ENCODE measurements around the gene PRKCQ.
A peak's percentile ranks its signal among the peaks of the same experiment; 100 is the strongest.
"Not testable (repeated sequence)": the region's sequence is repeated elsewhere in the genome, so short reads cannot be mapped to it uniquely, and the experiment has no call there.

Gene PRKCQ

DNA sequence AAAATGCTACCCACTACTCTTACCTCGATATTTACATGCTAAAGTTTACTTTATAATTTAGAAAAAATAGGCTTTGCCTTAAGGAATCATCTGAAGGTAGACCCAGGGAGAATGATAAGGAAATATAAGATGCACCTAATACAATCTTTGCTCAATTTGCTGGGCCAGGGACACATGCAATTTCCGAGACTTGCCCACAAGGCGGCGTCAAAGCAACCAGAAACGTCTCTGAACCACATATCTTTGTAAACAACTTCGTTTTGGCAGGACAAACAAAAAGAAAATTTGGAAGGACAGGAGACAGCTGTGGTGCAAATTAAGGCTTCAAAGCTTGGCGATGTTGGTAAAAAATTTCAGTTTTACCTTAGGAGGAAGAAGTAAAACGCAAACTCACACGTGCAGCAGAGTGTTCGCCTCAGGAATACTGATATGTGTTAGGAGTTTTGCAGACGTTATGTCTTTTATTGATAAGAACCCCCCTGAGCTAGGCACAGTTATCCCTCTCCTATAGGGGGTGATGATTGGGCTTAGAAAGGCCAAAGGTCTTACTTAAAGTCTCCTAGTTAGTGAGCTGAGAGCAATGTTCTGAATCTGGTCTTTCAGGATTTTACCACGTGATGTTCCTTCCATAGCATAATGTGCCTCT is 134.3 kb downstream of the PRKCQ start:
- peak; percentile 65 for DNase-seq
- H3K4me2 ChIP-seq (ENCODE audit: insufficient read depth, low read length) = no peak overlapping the region
- no peak overlapping the region for H3K9ac ChIP-seq (ENCODE audit: low read depth, low read length)

GRCh38 chr10:6439875-6440274 is 140.2 kb downstream of the PRKCQ start:
- H3K27ac ChIP-seq (ENCODE audit: low read length) = not testable (repeated sequence)
- H3K36me3 ChIP-seq (ENCODE audit: insufficient read depth, low read length) = peaks cover 59% of the 10 kb centered on the region

More for the DNA sequence above, 134.3 kb downstream of the PRKCQ start:
- H3K79me2 ChIP-seq (ENCODE audit: insufficient read depth, low read length) = no peaks in the 10 kb centered on the region
- ATAC-seq (ENCODE audit: insufficient read depth, low read depth) = peak; percentile 58; the same call in 1 of the 3 replicates
- no peaks in the 10 kb centered on the region for H4K20me1 ChIP-seq (ENCODE audit: insufficient read depth, low read length)
- no peak overlapping the region for H2AFZ ChIP-seq (ENCODE audit: low read depth, low read length)
- H3K27ac ChIP-seq (ENCODE audit: low read length) = peak overlapping the region; percentile 53; the same call in 1 of the 2 replicates
- H3K9me3 ChIP-seq (ENCODE audit: insufficient read depth, low read length, severe bottlenecking) = no peaks in the 10 kb centered on the region
- no peak overlapping the region for H3K4me3 ChIP-seq (ENCODE audit: low read depth in 1 of 2, low read length in 2 of 2)
- no peaks in the 10 kb centered on the region for H3K27me3 ChIP-seq (ENCODE audit: insufficient read depth, low read length, poor library complexity)
- peaks cover 5% of the 10 kb centered on the region; the same call in 1 of the 2 replicates for H3K4me1 ChIP-seq (ENCODE audit: insufficient read depth, low read length)
- TF ChIP-seq, protein P1, sequence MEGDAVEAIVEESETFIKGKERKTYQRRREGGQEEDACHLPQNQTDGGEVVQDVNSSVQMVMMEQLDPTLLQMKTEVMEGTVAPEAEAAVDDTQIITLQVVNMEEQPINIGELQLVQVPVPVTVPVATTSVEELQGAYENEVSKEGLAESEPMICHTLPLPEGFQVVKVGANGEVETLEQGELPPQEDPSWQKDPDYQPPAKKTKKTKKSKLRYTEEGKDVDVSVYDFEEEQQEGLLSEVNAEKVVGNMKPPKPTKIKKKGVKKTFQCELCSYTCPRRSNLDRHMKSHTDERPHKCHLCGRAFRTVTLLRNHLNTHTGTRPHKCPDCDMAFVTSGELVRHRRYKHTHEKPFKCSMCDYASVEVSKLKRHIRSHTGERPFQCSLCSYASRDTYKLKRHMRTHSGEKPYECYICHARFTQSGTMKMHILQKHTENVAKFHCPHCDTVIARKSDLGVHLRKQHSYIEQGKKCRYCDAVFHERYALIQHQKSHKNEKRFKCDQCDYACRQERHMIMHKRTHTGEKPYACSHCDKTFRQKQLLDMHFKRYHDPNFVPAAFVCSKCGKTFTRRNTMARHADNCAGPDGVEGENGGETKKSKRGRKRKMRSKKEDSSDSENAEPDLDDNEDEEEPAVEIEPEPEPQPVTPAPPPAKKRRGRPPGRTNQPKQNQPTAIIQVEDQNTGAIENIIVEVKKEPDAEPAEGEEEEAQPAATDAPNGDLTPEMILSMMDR (IDR thresholded peaks at IDR 0.05; ENCODE audit: borderline replicate concordance, extremely low read depth, low read length, poor library complexity, severe bottlenecking) = peak; percentile 71
- no peak for TF ChIP-seq EZH2 (IDR thresholded peaks at IDR 0.05; ENCODE audit: borderline replicate concordance, low read depth, low read length, severe bottlenecking)
- H3K36me3 ChIP-seq (ENCODE audit: insufficient read depth, low read length) = peaks cover 43% of the 10 kb centered on the region

GRCh38 chr10:6431861-6432260 is 148.2 kb downstream of the PRKCQ start:
- DNase-seq (no peak), ATAC-seq (ENCODE audit: insufficient read depth, low read depth) (no peak)
- Histone ChIP-seq H3K79me2 (ENCODE audit: insufficient read depth, low read length) (no peaks in the 10 kb centered on the region), H3K27me3 (ENCODE audit: insufficient read depth, low read length, poor library complexity) (no peaks in the 10 kb centered on the region), H4K20me1 (ENCODE audit: insufficient read depth, low read length) (no peaks in the 10 kb centered on the region), H3K27ac (ENCODE audit: low read length) (no peak overlapping the region), H3K36me3 (ENCODE audit: insufficient read depth, low read length) (peaks cover 71% of the 10 kb centered on the region), H3K4me1 (ENCODE audit: insufficient read depth, low read length) (no peaks in the 10 kb centered on the region), H3K9me3 (ENCODE audit: insufficient read depth, low read length, severe bottlenecking) (no peaks in the 10 kb centered on the region), H3K4me3 (ENCODE audit: low read depth in 1 of 2, low read length in 2 of 2) (no peak overlapping the region), H3K9ac (ENCODE audit: low read depth, low read length) (no peak overlapping the region), H3K4me2 (ENCODE audit: insufficient read depth, low read length) (no peak overlapping the region), H2AFZ (ENCODE audit: low read depth, low read length) (no peak overlapping the region)
- no peak for TF ChIP-seq EZH2 (IDR thresholded peaks at IDR 0.05; ENCODE audit: borderline replicate concordance, low read depth, low read length, severe bottlenecking)
- TF ChIP-seq, protein P1 (IDR thresholded peaks at IDR 0.05; ENCODE audit: borderline replicate concordance, extremely low read depth, low read length, poor library complexity, severe bottlenecking) = no peak

More at GRCh38 chr10:6439875-6440274, 140.2 kb downstream of the PRKCQ start:
- not testable (repeated sequence) for H3K79me2 ChIP-seq (ENCODE audit: insufficient read depth, low read length); H3K9ac ChIP-seq (ENCODE audit: low read depth, low read length); H3K4me2 ChIP-seq (ENCODE audit: insufficient read depth, low read length); H3K27me3 ChIP-seq (ENCODE audit: insufficient read depth, low read length, poor library complexity); H3K4me3 ChIP-seq (ENCODE audit: low read depth in 1 of 2, low read length in 2 of 2); H2AFZ ChIP-seq (ENCODE audit: low read depth, low read length); ATAC-seq (ENCODE audit: insufficient read depth, low read depth); H3K9me3 ChIP-seq (ENCODE audit: insufficient read depth, low read length, severe bottlenecking); H3K4me1 ChIP-seq (ENCODE audit: insufficient read depth, low read length); DNase-seq; H4K20me1 ChIP-seq (ENCODE audit: insufficient read depth, low read length)

GRCh38 chr10:6431186-6431585 is 148.9 kb downstream of the PRKCQ start:
- no peak overlapping the region for H3K4me2 ChIP-seq (ENCODE audit: insufficient read depth, low read length)
- H2AFZ ChIP-seq (ENCODE audit: low read depth, low read length) = no peak overlapping the region
- TF ChIP-seq, protein P1 (IDR thresholded peaks at IDR 0.05; ENCODE audit: borderline replicate concordance, extremely low read depth, low read length, poor library complexity, severe bottlenecking) = no peak
- no peak for TF ChIP-seq EZH2 (IDR thresholded peaks at IDR 0.05; ENCODE audit: borderline replicate concordance, low read depth, low read length, severe bottlenecking)
- H3K27me3 ChIP-seq (ENCODE audit: insufficient read depth, low read length, poor library complexity) = no peaks in the 10 kb centered on the region
- ATAC-seq (ENCODE audit: insufficient read depth, low read depth) (no peak), DNase-seq (no peak)
- no peak overlapping the region for H3K27ac ChIP-seq (ENCODE audit: low read length)
- no peak overlapping the region for H3K9ac ChIP-seq (ENCODE audit: low read depth, low read length)
- no peaks in the 10 kb centered on the region for H4K20me1 ChIP-seq (ENCODE audit: insufficient read depth, low read length)
- no peaks in the 10 kb centered on the region for H3K9me3 ChIP-seq (ENCODE audit: insufficient read depth, low read length, severe bottlenecking)
- no peaks in the 10 kb centered on the region for H3K4me1 ChIP-seq (ENCODE audit: insufficient read depth, low read length)
- H3K36me3 ChIP-seq (ENCODE audit: insufficient read depth, low read length) = peaks cover 65% of the 10 kb centered on the region
- H3K79me2 ChIP-seq (ENCODE audit: insufficient read depth, low read length) = no peaks in the 10 kb centered on the region
- H3K4me3 ChIP-seq (ENCODE audit: low read depth in 1 of 2, low read length in 2 of 2) = no peak overlapping the region
